GM18519 (cell line): ENCODE measurements around the gene TAS2R50.

ENCODE experiments used
- ATAC-seq: cut with Tn5 transposase; IDR thresholded peaks from one replicate; pipeline ENCODE4 v1.9.1; 2021; ENCODE audit warnings: mild to moderate bottlenecking, moderate library complexity; ENCODE audit not compliant: unreplicated experiment, low FRiP score

The TAS2R50 gene

DNA sequence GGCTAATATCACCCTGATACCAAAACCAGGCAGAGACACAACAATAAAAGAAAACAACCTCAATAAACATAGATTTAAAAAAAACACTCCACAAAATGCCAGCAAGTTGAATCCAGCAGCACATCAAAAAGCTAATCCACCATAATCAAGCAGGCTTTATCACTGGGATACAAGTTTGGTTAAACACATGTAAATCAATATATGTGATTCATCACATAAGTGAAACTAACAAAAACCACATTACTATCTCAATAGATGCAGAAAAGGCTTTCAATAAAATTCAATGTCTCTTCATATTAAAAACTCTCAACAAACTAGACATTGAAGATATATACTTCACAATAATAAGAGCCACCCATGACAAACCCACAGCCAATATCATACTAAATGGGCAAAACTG lies 30.6 kb downstream of the TAS2R50 start:
- ATAC-seq, result no peak

GRCh38 chr12:10952645-10953044 lies 34.1 kb downstream of the TAS2R50 start:
- no peak for ATAC-seq

DNA sequence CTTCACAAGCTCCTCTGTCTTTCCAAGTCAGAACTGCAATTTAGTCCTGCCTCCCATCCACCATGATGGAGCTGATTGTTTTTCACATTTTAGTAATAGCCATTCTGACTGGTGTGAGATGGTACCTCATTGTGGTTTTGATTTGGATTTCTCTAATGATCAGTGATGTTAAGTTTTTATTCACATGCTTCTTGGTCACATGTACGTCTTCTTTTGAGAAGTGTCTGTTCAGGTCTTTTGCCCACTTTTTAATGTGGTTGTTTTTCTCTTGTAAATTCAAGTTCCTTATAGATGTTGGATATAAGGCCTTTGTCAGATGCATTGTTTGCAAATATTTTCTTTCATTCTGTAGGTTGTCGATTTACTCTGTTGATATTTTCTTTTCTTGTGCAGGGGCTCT lies 43.5 kb downstream of the TAS2R50 start:
- no peak for ATAC-seq

DNA sequence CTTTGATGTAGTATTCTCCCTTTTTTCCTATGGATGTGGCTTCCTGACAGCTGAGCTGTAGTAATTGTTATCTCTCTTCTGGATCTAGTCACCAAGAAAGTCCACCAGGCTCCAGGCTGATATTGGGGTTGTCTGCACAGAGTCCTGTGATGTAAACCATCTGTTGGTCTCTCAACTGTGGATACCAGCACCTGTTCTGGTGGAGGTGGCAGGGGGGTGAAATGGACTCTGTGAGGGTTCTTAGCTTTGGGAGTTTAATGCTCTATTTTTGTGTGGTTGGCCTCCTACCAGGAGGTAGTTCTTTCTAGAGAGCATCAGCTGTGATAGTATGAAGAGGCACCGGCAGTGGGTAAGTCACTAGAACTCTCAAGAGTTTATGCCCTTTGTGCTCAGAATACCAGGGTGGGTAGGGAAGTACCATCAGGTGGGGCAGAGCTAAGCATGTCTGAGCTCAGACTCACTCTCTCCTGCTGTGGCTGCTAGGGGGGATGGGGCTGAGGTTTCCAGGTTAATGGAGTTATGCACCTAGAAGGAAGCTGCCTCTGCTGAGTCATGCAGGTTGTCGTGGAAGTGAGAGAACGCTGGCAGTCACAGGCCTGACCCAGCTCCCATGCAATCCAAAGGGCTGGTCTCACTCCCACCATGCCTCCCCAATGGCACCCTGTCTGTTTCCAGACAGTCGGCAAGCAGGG lies 44.6 kb downstream of the TAS2R50 start:
- ATAC-seq, result no peak

- ATAC-seq, result no peak
These were observed 45.3 kb downstream of the TAS2R50 start for GRCh38 chr12:10941369-10941768.

DNA sequence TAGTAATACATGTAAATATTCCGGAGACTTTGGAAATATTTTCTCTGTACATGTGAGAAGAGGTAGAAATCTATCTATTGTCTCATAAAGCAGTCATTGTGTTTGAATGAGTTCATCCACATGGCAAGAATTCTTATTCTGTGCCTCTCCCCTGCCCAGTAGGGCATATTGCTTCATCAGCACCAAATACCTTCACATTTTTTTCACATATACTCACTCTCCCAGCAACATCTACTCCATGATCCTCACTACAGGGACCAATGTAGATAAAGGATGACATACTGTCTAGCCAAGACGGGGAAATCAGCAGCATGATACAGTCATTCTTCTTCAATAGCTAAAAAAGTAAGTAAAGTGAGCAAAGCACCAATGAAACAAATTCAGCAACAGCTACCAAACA lies 46.3 kb downstream of the TAS2R50 start:
- ATAC-seq, result no peak

DNA sequence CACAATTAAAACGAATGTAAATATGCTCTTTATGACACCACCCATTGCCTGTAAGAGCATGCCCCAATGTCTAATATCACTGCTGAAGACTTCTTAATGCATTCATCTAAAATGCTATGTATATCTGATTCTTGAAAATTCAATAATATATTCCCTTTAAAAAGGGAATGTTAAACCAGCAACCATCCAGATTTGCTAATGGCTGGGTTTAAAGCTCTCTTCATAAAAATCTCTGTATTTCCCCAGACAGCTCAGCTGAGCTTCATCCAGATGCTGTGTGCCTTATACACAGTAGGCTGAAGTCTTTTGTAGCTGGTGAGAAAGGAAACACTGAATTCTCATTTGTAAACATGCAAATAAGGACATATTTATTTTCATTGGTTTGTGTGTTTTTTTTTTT lies 47.5 kb downstream of the TAS2R50 start, which contains the start of gene TAS2R14:
TAS2R14 (minus strand) TSS at position 101 of the 400 bp plus-strand sequence; CDS start at position 45, 56 bp downstream.
- no peak for ATAC-seq

- ATAC-seq, result no peak
These were observed 50.2 kb downstream of the TAS2R50 start for GRCh38 chr12:10936506-10936905.
